Ammon's horn (tissue), 1 donor: ENCODE results near the gene PPP1R14C.

Experiments
- DNase-seq: peaks from one replicate; pipeline ENCODE4 v3.0.0-alpha.2; 2016; ENCODE audit warnings: low spot score

The PPP1R14C gene

GRCh38 chr6:150138638-150139037 lies 4.2 kb upstream of the PPP1R14C start:
- no peak for DNase-seq

GRCh38 chr6:150139533-150139932 lies 3.3 kb upstream of the PPP1R14C start:
- no peak for DNase-seq

DNA sequence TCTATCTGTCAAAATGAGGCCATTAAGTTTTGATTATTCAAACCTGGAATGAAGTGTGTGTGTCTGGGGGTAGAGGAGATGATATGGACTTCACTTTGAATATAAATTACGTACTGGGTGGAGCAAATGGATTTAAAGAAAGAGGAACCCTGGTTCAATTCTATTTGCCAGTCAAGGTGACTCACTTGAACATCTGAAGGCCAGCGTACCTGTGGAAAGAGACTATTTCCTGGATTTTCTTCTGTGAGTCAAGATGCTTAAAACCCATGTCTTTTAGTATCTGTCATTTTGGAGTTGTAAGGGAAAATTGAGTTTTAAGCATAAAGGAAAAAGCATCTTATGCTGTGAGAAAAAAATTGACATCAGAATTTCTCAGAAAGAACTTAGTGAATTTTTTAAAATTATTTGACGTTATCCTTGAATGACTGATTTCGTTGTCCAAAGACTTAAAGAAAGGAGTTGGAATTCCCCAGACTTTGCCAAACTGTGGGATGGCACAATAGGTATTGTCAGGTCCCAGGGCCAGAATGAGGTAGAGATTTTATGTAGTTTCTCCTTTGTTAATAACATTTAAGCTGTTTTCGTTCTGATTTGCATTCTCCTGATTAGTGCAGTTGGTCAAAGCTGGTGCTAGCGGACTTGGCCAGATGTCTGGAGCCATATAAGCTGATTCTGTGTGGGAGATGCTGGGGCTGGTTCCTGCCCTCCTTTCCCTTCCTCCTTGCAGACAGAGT lies 2.4 kb upstream of the PPP1R14C start:
- no peak for DNase-seq

DNA sequence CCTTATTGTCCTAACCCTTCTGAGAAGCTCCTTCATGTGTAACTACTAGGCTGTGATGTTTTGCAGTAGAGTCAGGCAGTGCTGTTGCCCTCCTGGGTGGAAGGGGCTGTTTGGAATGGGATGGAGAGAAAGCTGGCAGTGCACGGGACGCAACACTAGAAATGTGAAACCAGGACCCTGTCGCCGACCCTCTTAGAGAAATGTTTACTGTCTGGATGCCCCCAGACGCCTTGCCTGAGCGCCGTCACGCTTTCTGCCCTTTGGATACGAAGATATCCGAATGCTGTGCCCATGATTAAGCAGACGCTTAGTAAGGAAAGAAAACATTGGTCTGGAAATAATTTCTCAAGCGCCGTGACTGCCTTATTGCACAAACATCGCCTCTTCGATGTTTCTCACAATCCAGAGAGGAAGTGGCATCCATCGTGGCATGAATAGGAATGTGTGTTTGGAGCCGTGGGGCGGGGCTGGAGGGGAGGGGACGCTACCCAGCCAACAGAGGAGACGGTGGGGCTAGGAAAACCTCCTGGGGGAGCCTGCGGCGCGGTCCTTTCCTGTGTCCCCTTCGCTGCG lies 661 bp upstream of the PPP1R14C start:
- peak; percentile 57 for DNase-seq

GRCh38 chr6:150143516-150144293 lies 861 bp downstream of the PPP1R14C start:
- no peak for DNase-seq

GRCh38 chr6:150144294-150144868 lies 1.5 kb downstream of the PPP1R14C start:
- DNase-seq: no peak

DNA sequence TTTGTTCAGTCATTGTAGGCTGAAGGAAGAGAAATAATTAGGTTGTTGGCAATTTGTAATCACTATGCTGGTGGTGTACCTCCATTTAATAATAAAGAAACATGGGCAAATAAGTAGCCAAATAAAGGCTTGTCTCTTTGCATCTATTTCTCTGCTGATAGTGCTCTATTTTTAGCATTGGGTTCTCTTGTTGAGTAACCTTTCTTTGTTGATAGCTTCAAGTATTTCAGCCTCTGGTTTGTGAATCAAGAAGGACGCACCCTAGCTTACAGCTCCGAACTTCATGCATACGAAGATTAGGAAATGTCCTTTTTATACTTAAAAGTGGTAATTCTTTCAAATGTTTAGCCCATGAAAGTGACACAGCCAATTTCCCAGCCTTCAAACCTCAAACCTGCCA lies 2.6 kb downstream of the PPP1R14C start:
- DNase-seq: no peak

GRCh38 chr6:150145830-150146229 lies 3.0 kb downstream of the PPP1R14C start:
- no peak for DNase-seq

GRCh38 chr6:150146436-150146835 lies 3.6 kb downstream of the PPP1R14C start:
- DNase-seq: no peak

GRCh38 chr6:150149146-150149545 lies 6.3 kb downstream of the PPP1R14C start:
- no peak for DNase-seq

- no peak for DNase-seq
Measured at GRCh38 chr6:150150458-150150820, 7.6 kb downstream of the PPP1R14C start.

DNA sequence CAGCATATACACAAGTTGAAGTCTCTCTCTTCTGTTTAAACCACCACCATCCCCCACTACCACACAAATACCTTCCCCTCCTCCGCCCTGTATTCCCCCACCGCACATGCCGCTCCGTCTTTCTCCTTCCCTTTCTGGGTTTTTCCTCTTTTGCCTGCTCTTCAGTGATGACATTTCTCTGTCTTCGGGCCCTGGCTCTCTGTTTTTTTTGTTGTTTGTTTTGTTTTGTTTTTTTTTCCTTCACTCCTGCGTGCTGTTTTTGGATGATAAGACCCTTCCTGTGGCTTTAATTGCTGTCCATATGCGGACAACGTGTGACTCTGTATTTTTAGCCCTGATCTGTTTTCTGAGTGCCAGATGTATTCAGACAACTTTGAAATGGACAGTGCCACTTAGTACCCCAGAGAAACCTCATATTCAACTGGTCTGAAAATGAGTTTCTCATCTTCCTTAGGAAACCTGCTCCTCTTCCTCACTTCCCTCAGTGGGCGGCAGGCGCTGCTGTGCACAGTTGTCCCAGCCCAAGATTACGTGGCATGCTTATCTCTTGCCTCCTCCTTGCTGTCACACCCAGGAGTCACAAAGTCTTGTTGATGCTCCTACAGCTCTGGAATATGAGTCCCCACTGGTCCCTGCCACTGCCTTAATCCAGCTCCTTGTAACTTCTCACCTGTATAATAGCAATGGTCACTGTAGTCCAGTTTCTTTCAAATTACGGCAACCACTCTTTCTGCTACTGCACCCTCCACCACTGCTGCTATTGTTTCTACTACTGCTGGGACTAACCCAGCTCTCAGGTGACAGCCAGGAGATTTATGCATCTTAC lies 8.2 kb downstream of the PPP1R14C start:
- no peak for DNase-seq

DNA sequence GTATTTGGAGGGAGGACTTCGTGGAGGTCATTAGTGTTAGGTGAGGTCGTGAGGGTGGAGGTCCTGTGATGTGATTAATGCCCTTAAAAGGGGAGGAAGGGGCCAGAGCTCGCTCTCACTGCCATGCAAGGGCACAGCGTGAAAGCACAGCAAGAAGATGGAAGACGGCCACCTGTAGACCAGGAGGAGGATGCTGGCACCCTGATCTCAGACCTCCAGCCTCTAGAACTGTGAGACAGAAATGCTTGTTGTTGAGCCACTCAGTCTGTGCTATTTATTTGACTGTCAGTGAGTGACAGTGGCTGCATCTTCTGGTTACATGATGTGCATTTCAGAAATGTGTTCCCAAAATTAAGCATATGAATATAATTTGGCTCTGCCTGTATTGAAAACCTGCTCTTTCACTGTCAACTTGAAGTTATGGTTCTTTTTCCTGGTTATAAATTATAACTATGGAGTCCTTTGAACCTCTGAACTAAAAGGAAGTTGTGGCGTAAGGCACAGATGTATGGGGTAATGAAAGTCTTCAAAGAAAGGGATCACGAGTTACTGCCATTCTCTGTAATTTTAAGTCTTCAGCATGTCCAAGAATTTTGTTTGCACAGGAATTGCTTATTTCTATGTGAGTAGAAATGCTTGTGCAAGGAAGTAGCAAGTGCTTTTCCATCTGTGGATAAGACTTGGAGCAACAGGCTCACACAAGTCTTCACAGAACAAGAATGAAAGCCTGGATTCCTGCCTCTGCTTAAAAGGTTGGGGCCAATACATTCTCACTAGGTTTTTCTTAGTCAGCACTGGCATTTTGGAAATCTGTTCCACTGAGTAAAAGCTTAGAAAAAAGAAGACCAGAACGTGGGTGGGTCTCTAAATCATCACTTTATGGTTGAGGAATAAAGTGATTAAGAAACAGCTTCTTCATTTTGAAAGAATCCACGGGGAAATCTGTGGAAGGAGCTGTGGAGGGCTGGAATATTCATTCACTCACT lies 10.3 kb downstream of the PPP1R14C start:
- DNase-seq: no peak

GRCh38 chr6:150153905-150154492 lies 11.2 kb downstream of the PPP1R14C start:
- no peak for DNase-seq

GRCh38 chr6:150156460-150156859 lies 13.6 kb downstream of the PPP1R14C start:
- no peak for DNase-seq

DNA sequence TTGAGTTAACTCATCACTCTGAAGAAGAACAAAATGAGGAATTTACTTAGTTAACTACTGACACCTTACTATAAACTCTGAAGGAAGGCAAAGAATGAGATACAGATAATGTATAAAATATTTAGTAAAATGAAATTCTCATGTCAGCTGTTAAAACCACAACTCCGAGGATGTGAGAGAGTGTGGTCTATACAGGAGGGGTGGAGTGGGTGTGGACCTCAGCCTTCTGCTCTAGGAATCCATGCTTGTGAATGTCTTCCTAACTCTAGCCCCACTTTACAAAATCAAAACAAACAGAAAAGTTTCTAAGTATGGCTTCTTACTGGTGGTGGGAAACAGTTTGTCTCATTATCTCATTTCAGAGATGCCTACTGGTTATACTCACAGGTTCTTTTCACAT lies 14.2 kb downstream of the PPP1R14C start:
- DNase-seq: no peak

GRCh38 chr6:150159757-150160156 lies 16.9 kb downstream of the PPP1R14C start:
- DNase-seq: no peak

DNA sequence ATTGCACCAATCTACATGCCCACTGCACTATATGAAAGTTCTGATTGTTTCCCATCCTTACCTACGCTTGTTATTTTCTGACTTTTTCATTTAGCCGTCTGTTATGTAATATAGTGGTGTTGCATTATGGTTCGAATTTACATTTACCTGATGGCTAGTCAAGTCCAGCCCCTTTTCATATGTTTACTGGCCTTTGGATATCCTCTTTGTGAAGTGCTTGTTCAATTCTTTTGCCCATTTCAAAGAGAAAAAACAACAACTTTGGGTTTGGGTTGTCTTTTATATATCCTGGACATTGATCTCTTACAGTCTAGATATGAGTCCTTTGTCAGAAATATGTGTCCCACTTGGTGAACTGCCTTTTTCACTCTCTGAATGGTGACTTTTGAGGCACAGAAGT lies 21.1 kb downstream of the PPP1R14C start:
- no peak for DNase-seq

GRCh38 chr6:150165020-150165702 lies 22.3 kb downstream of the PPP1R14C start:
- no peak for DNase-seq

DNA sequence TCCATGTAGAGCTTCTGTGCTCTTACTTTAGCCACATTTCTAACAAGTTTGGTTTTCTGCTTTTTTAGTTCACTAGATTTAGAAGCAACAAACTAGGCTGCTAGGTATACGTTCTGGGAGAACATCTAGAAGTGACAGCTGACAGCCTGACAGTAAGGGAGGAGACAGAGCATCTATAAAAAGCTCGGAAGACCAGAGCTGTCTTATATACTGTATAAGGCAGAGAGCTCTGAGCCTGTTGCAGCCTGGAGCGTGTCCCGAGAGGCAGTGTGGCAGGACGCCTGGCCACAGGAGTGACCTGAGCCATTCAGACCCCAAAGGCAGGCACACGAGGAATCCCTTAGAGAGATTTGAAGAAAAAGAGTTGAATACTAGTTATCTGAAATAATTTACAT lies 24.6 kb downstream of the PPP1R14C start:
- no peak for DNase-seq
